ENCODE data around the gene TEFM.
"Not testable (repeated sequence)": the region's sequence is repeated elsewhere in the genome, so short reads cannot be mapped to it uniquely, and the experiment has no call there.

DNA sequence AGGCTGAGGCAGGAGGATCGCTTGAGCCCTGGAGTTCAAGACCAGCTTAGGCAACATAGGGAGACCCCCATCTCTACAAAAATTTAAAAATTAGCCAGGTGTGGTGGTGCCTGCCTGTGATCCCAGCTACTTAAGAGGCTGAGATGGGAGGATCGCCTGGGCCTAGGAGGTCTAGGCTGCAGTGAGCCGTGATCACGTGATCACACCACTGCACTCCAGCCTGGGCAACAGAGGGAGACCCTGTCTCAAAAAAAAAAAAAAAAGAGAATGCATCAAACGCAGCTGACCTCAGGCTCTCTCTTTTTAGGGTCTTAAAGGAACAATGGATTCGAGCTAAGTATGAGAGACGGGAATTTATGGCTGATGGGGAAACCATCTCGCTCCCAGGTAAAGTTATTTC lies 25.5 kb upstream of the TEFM start:
- TF ChIP-seq, protein P1, sequence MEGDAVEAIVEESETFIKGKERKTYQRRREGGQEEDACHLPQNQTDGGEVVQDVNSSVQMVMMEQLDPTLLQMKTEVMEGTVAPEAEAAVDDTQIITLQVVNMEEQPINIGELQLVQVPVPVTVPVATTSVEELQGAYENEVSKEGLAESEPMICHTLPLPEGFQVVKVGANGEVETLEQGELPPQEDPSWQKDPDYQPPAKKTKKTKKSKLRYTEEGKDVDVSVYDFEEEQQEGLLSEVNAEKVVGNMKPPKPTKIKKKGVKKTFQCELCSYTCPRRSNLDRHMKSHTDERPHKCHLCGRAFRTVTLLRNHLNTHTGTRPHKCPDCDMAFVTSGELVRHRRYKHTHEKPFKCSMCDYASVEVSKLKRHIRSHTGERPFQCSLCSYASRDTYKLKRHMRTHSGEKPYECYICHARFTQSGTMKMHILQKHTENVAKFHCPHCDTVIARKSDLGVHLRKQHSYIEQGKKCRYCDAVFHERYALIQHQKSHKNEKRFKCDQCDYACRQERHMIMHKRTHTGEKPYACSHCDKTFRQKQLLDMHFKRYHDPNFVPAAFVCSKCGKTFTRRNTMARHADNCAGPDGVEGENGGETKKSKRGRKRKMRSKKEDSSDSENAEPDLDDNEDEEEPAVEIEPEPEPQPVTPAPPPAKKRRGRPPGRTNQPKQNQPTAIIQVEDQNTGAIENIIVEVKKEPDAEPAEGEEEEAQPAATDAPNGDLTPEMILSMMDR (IDR thresholded peaks at IDR 0.05; ENCODE audit: insufficient read depth, low read length, poor library complexity, severe bottlenecking): not testable (repeated sequence)
- TF ChIP-seq EZH2phosphoT487 (conservative IDR thresholded peaks at IDR 0.05; ENCODE audit: low read length): not testable (repeated sequence)

Data from SU-DHL-6 (cell line).